OCI-LY7 (cell line): ENCODE data around the gene BOD1L1.

Source experiments
- CTCF ChIP-seq: fragments of 200-600 bp; sonication (generic); conservative IDR thresholded peaks from 2 replicates; pipeline ENCODE4 v1.5.1; 2014; ENCODE audit warnings: mild to moderate bottlenecking, antibody characterized with exemption, low read length, moderate library complexity, mixed read lengths
- EZH2phosphoT487 ChIP-seq: fragments of 200-600 bp; sonication (generic); IDR thresholded peaks from 2 replicates; pipeline ENCODE4 v1.6.1; 2018; ENCODE audit warnings: low read depth, borderline replicate concordance, mild to moderate bottlenecking, mixed run types, antibody characterized with exemption, low read length, moderate library complexity, mixed read lengths

- TF ChIP-seq CTCF (no peak), EZH2phosphoT487 (no peak)
These were observed 22.2 kb downstream of the BOD1L1 start for GRCh38 chr4:13605330-13605729.
